NB4 (cell line): Measurements from ENCODE around the gene IRS2.

Source experiments
- CTCF ChIP-seq: IDR thresholded peaks from one replicate; pipeline ENCODE4 v1.5.1; 2012; ENCODE audit warnings: low read depth, low read length
- MAX ChIP-seq: IDR thresholded peaks from 2 replicates; pipeline ENCODE4 v1.6.1; 2011; ENCODE audit warnings: low read depth, low read length
- MYC ChIP-seq: IDR thresholded peaks from 2 replicates; pipeline ENCODE4 v1.6.1; 2011; ENCODE audit warnings: low read depth, low read length
- POLR2A ChIP-seq: IDR thresholded peaks from 2 replicates; pipeline ENCODE4 v1.6.1; 2011; ENCODE audit warnings: mild to moderate bottlenecking; ENCODE audit not compliant: insufficient read length; ENCODE audit errors: extremely low read depth

- TF ChIP-seq CTCF (no peak), POLR2A (no peak), MYC (no peak), MAX (no peak)
These were observed 64.3 kb downstream of the IRS2 start for GRCh38 chr13:109722068-109722467.
